A673 (cell line): ENCODE results near the gene CAMK4. TPM values are rescaled to one million over a fixed set of nuclear protein-coding genes. Genes with fewer than 3 reads are reported as not detected.

Experiments used
- BruUV-seq: library from RNA; stranded (reverse); fragments of 400-500 nt; replicated peaks from 2 replicates; lab custom pipeline; 2021; lab: Mats Ljungman, UMichigan
- CTCF ChIA-PET: fragments of 300-600 bp; sonication (Branson Sonifier 250); formaldehyde crosslinking; loops from one replicate; lab custom pipeline; 2022; ENCODE audit warnings: antibody characterized with exemption; lab: Charles Lee
- POLR2A ChIA-PET: fragments of 300-600 bp; sonication (Branson Sonifier 250); formaldehyde crosslinking; loops from one replicate; lab custom pipeline; 2022; ENCODE audit warnings: antibody characterized with exemption; ENCODE audit not compliant: low non-redundant PET; lab: Charles Lee
- DNase-seq: peaks from one replicate; pipeline ENCODE4 v3.0.0-alpha.2; 2015; ENCODE audit warnings: low spot score
- H3K27ac ChIP-seq: fragments of 200-600 bp; sonication (generic); 2 replicates; pipeline ENCODE4 v1.5.1; 2016; ENCODE audit warnings: mixed run types, low read depth, mild to moderate bottlenecking, mixed read lengths, antibody characterized with exemption, low read length; ENCODE audit not compliant: poor library complexity, severe bottlenecking
- H3K27me3 ChIP-seq: fragments of 200-600 bp; sonication (generic); replicated peaks from 2 replicates; pipeline ENCODE4 v1.6.1; 2017; ENCODE audit warnings: mixed run types, low read depth, mild to moderate bottlenecking, mixed read lengths, antibody characterized with exemption, low read length; ENCODE audit not compliant: insufficient read depth, poor library complexity
- H3K36me3 ChIP-seq: fragments of 200-600 bp; sonication (generic); 2 replicates; pipeline ENCODE4 v1.6.1; 2016; ENCODE audit warnings: mixed run types, mild to moderate bottlenecking, mixed read lengths, antibody characterized with exemption, low read length; ENCODE audit not compliant: insufficient read depth, poor library complexity, severe bottlenecking
- H3K4me1 ChIP-seq: fragments of 200-600 bp; sonication (generic); 2 replicates; pipeline ENCODE4 v1.6.1; 2017; ENCODE audit warnings: mixed run types, mild to moderate bottlenecking, mixed read lengths, antibody characterized with exemption, low read length; ENCODE audit not compliant: insufficient read depth, poor library complexity, severe bottlenecking
- H3K4me3 ChIP-seq: fragments of 200-600 bp; sonication (generic); 2 replicates; pipeline ENCODE4 v1.5.1; 2016; ENCODE audit warnings: low read depth, mixed run types, mild to moderate bottlenecking, mixed read lengths, low read length; ENCODE audit not compliant: poor library complexity, severe bottlenecking
- H3K9me3 ChIP-seq: fragments of 200-600 bp; sonication (generic); 2 replicates; pipeline ENCODE4 v1.6.1; 2016; ENCODE audit warnings: mixed run types, low read depth, mild to moderate bottlenecking, mixed read lengths, antibody characterized with exemption, low read length; ENCODE audit not compliant: poor library complexity, severe bottlenecking
- CTCF ChIP-seq: fragments of 300-800, 200-600 bp; sonication (generic); conservative IDR thresholded peaks from 2 replicates; pipeline ENCODE4 v1.5.1; 2017; ENCODE audit warnings: low read depth, mild to moderate bottlenecking, antibody characterized with exemption, low read length, moderate library complexity, mixed read lengths
- EZH2 ChIP-seq: fragments of 200-600 bp; sonication (generic); IDR thresholded peaks from 2 replicates; pipeline ENCODE4 v1.6.1; 2017; ENCODE audit warnings: borderline replicate concordance, low read depth, mild to moderate bottlenecking, mixed read lengths, antibody characterized with exemption, low read length; ENCODE audit not compliant: poor library complexity, severe bottlenecking
- intact Hi-C: fragments of 100-400 bp; cut with micrococcal nuclease; formaldehyde crosslinking; loops from one replicate; pipeline ENCODE4 v1.10.0; 2022; ENCODE audit not compliant: unreplicated experiment
- total RNA-seq: library from RNA; stranded (reverse); gene quantifications from 2 replicates; pipeline ENCODE4 v1.2.3, GENCODE V29; 2021

Gene CAMK4
- total RNA-seq, 1 experiment from 2014 or later, result 0.88 TPM

DNA sequence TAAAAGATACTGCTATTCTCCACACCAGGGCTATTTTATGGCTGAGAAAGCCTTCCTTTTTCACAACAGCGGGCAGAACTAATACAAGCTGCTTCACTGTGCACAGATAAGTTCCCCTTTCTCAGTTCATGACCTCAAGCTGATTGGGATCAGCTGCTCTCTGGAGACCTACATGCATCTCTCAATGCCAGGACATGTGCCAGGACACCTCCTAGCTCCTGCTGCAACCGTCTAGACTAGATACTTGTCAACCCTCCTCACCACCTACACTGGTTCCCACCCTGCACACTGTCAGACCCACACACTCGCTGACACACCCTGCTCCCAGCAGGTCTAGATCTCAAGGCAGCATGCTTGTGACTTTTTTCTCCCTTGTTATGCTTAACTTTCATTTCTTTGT lies 248.4 kb downstream of the CAMK4 start:
- Histone ChIP-seq H3K27ac (no peak overlapping the region), H3K27me3 (no peaks in the 10 kb centered on the region)
- BruUV-seq, result no TSS peak

GRCh38 chr5:111478266-111478665 lies 254.1 kb downstream of the CAMK4 start:
- Histone ChIP-seq H3K4me1 (no peaks in the 10 kb centered on the region), H3K27ac (no peak overlapping the region), H3K4me3 (no peak overlapping the region), H3K36me3 (no peaks in the 10 kb centered on the region), H3K27me3 (no peaks in the 10 kb centered on the region), H3K9me3 (no peaks in the 10 kb centered on the region)
- no peak for TF ChIP-seq EZH2
- no peak for TF ChIP-seq CTCF
- ChIA-PET POLR2A (no interaction called here), CTCF (no interaction called here)
- intact Hi-C loops, result no loop called here
- BruUV-seq, result no TSS peak
- no peak for DNase-seq

More for the DNA sequence above, 248.4 kb downstream of the CAMK4 start:
- no peak for TF ChIP-seq EZH2
- no peak for TF ChIP-seq CTCF
- H3K36me3 ChIP-seq, result no peaks in the 10 kb centered on the region
- no peak overlapping the region for H3K4me3 ChIP-seq
- CTCF ChIA-PET, result no interaction called here
- no peaks in the 10 kb centered on the region for H3K9me3 ChIP-seq
- POLR2A ChIA-PET, result no interaction called here
- H3K4me1 ChIP-seq, result no peaks in the 10 kb centered on the region
- intact Hi-C loops, result no loop called here
- no peak for DNase-seq

DNA sequence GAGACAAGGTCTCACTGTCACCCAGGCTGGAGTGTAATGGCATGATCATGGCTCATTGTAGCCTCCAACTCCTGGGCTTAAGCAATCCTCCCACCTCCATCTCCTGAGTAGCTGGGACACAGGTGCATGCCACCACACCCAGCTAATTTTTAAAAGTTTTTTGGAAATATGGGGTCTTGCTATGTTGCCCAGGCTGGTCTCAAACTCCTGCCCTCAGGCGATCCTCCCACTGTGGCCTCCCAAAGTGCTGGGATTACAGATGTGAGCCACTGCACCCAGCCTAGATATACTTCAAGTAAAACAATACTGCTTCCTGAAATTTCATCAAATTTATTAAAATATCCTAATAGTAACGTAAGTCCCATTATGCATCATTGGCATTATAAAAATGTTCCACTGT lies 254.7 kb downstream of the CAMK4 start:
- no peak for TF ChIP-seq CTCF
- TF ChIP-seq EZH2, result no peak
- DNase-seq, result no peak
- no peaks in the 10 kb centered on the region for H3K9me3 ChIP-seq
- H3K27me3 ChIP-seq, result no peaks in the 10 kb centered on the region
- no peak overlapping the region for H3K4me3 ChIP-seq
- intact Hi-C loops, result no loop called here
- no TSS peak for BruUV-seq
- H3K27ac ChIP-seq, result no peak overlapping the region
- CTCF ChIA-PET, result no interaction called here
- POLR2A ChIA-PET, result no interaction called here
- no peaks in the 10 kb centered on the region for H3K36me3 ChIP-seq
- H3K4me1 ChIP-seq, result no peaks in the 10 kb centered on the region
